GM12878 (cell line): ENCODE measurements around the gene LMO3. TPM values are rescaled to one million over a fixed set of nuclear protein-coding genes. Genes with fewer than 3 reads are reported as not detected.

ENCODE experiments used
- ATAC-seq: fragments of 200-7000 bp; cut with Tn5 transposase; 3 replicates; pipeline ENCODE4 v1.9.1; 2020; ENCODE audit warnings: mild to moderate bottlenecking, moderate library complexity
- BruUV-seq: library from RNA; stranded (reverse); fragments of 400-500 nt; replicated peaks from 2 replicates; lab custom pipeline; 2021; lab: Mats Ljungman, UMichigan
- CTCF ChIA-PET: fragments of 300-600 bp; sonication (Branson Sonifier 250); formaldehyde crosslinking; extraction: SDS; loops from one replicate; lab custom pipeline; 2021; ENCODE audit warnings: inconsistent platforms; lab: Yijun Ruan, JAX
- POLR2A ChIA-PET: fragments of 350-600 bp; formaldehyde crosslinking; extraction: SDS; loops from one replicate; lab custom pipeline; 2021; ENCODE audit warnings: inconsistent platforms; lab: Charles Lee
- RAD21 ChIA-PET: fragments of 300-600 bp; sonication (Branson Sonifier 250); formaldehyde crosslinking; loops from one replicate; lab custom pipeline; 2023; ENCODE audit warnings: antibody characterized with exemption; ENCODE audit not compliant: unreplicated experiment; lab: Charles Lee
- SMC1A ChIA-PET: fragments of 300-600 bp; sonication (Branson Sonifier 250); formaldehyde crosslinking; loops from one replicate; lab custom pipeline; 2023; ENCODE audit not compliant: unreplicated experiment, uncharacterized antibody; lab: Charles Lee
- DNase-seq: peaks from one replicate; pipeline ENCODE4 v3.0.0-alpha.2; 2011; ENCODE audit warnings: low read depth, low spot score
- FAIRE-seq: peaks from 3 replicates; lab custom pipeline; 2011; peaks lifted over from hg19 to GRCh38; lab: Jason Lieb, UNC
- H2AFZ ChIP-seq: 2 replicates; pipeline ENCODE4 v1.6.0; 2011; ENCODE audit warnings: low read depth, low read length, control low read depth; ENCODE audit not compliant: control insufficient read depth
- H3K27ac ChIP-seq: 2 replicates; pipeline ENCODE4 v1.5.1; 2011; ENCODE audit warnings: control low read depth; ENCODE audit not compliant: control insufficient read depth, insufficient read depth
- H3K27me3 ChIP-seq, 2 experiments: replicated peaks in 1 of 2; 2 replicates each; pipeline versions ENCODE4 v1.6.0 to v1.6.1; 2011; ENCODE audit warnings: low read length in 1 of 2; ENCODE audit not compliant: control insufficient read depth in 2 of 2, insufficient read depth in 2 of 2
- H3K36me3 ChIP-seq, 2 experiments: 2 replicates each; pipeline ENCODE4 v1.5.1; 2011; ENCODE audit warnings: low read length in 1 of 2; ENCODE audit not compliant: control insufficient read depth in 2 of 2, insufficient read depth in 2 of 2
- H3K4me1 ChIP-seq: 2 replicates; pipeline ENCODE4 v1.6.1; 2011; ENCODE audit warnings: mild to moderate bottlenecking, low read length, moderate library complexity, mixed read lengths; ENCODE audit not compliant: control insufficient read depth, insufficient read depth
- H3K4me2 ChIP-seq: 2 replicates; pipeline ENCODE4 v1.6.0; 2011; ENCODE audit warnings: control low read depth; ENCODE audit not compliant: control insufficient read depth, insufficient read depth
- H3K4me3 ChIP-seq: fragments of 200-600 bp; sonication (generic); 2 replicates; pipeline ENCODE4 v1.5.1; 2016
- H3K79me2 ChIP-seq: 2 replicates; pipeline ENCODE4 v1.6.0; 2011; ENCODE audit warnings: low read length; ENCODE audit not compliant: control insufficient read depth, insufficient read depth
- H3K9ac ChIP-seq: 2 replicates; pipeline ENCODE4 v1.8.0; 2011; ENCODE audit warnings: low read length, control low read depth, mixed read lengths; ENCODE audit not compliant: control insufficient read depth, insufficient read depth
- H3K9me3 ChIP-seq: replicated peaks from 3 replicates; pipeline ENCODE4 v1.5.1; 2011; ENCODE audit warnings: mild to moderate bottlenecking, low read length; ENCODE audit not compliant: control insufficient read depth, insufficient read depth
- H4K20me1 ChIP-seq: 2 replicates; pipeline ENCODE4 v1.6.0; 2011; ENCODE audit not compliant: control insufficient read depth, insufficient read depth
- BACH1 ChIP-seq: fragments of 450-650 bp; IDR thresholded peaks from 2 replicates; pipeline ENCODE4 v1.6.1; 2017; ENCODE audit warnings: mild to moderate bottlenecking, borderline replicate concordance
- BRCA1 ChIP-seq: IDR thresholded peaks from 2 replicates; pipeline ENCODE4 v1.6.1; 2011; ENCODE audit warnings: low read depth, low read length, improper control_type of control experiment
- CHD1 ChIP-seq: IDR thresholded peaks from 2 replicates; pipeline ENCODE4 v1.6.1; 2012; ENCODE audit warnings: low read depth, low read length, improper control_type of control experiment
- EGR1 ChIP-seq, 2 experiments: IDR thresholded peaks; 1 replicate in 1 of 2; 2 replicates in 1 of 2; pipeline ENCODE4 v1.6.1; 2011 to 2012; ENCODE audit warnings: low read depth in 2 of 2, low read length in 2 of 2, borderline replicate concordance in 1 of 2, mild to moderate bottlenecking in 1 of 2, moderate library complexity in 1 of 2
- JUNB ChIP-seq: IDR thresholded peaks from 2 replicates; pipeline ENCODE4 v1.6.1; 2016; ENCODE audit warnings: antibody characterized with exemption, mild to moderate bottlenecking
- POLR2A ChIP-seq: IDR thresholded peaks from 2 replicates; pipeline ENCODE4 v1.6.1; 2011; ENCODE audit warnings: low read depth, mild to moderate bottlenecking, low read length
- RUNX3 ChIP-seq: IDR thresholded peaks from 2 replicates; pipeline ENCODE4 v1.6.1; 2012; ENCODE audit warnings: low read length, inconsistent platforms
- SPI1 ChIP-seq: IDR thresholded peaks from 2 replicates; pipeline ENCODE4 v1.6.1; 2011; ENCODE audit warnings: low read depth, mild to moderate bottlenecking, low read length, moderate library complexity, borderline replicate concordance; ENCODE audit not compliant: insufficient read depth
- TARDBP ChIP-seq: IDR thresholded peaks from 2 replicates; pipeline ENCODE4 v1.6.1; 2016; ENCODE audit warnings: borderline replicate concordance
- TBL1XR1 ChIP-seq: IDR thresholded peaks from 2 replicates; pipeline ENCODE4 v1.6.1; 2012; ENCODE audit warnings: low read depth, low read length, improper control_type of control experiment
- TCF7 ChIP-seq: IDR thresholded peaks from 2 replicates; pipeline ENCODE4 v1.6.1; 2014; ENCODE audit warnings: antibody characterized with exemption, borderline replicate concordance
- ZNF274 ChIP-seq: IDR thresholded peaks from one replicate; pipeline ENCODE4 v1.8.0; 2011; ENCODE audit not compliant: insufficient read length, insufficient read depth
- WGBS: methylation state at CpG from one replicate; pipeline ENCODE4 v1.1.6; 2016; ENCODE audit warnings: low lambda C conversion rate; ENCODE audit not compliant: insufficient replicate concordance, insufficient coverage; ENCODE audit errors: missing lambda C conversion rate; 5-methylcytosine and 5-hydroxymethylcytosine counted together
- in situ Hi-C: fragments of 300-500 bp; cut with MboI; formaldehyde crosslinking; loops from 9 replicates; pipeline ENCODE4 v1.14.3; 2018; ENCODE audit warnings: mixed read lengths
- intact Hi-C: fragments of 100-400 bp; cut with micrococcal nuclease; formaldehyde crosslinking; loops from one replicate; pipeline ENCODE4 v1.14.2; 2022; ENCODE audit not compliant: unreplicated experiment
- polyA plus RNA-seq, 11 experiments: library from polyadenylated mRNA; depleted of rRNA in 4 of 11; unstranded in 6 of 11; stranded (reverse) in 5 of 11; fragments of >200 nt; fragmentation: Nextera tagmentation in 4 of 11; fragmentation: Illumina TruSeq in 1 of 11; extraction: Ambion mirVana in 4 of 11; extraction: Trizol in 1 of 11; gene quantifications; 1 replicate in 1 of 11; 2 replicates in 10 of 11; pipeline versions ENCODE4 v1.2.1 to v1.2.3, GENCODE V29; 2011 to 2016; ENCODE audit warnings: inconsistent platforms in 2 of 11, missing spikeins in 2 of 11, low read depth in 1 of 11
- total RNA-seq, 4 experiments: library from RNA; depleted of rRNA in 3 of 4; stranded (reverse); fragments of >200 nt in 3 of 4; fragmentation: Illumina TruSeq in 1 of 4; extraction: Trizol in 1 of 4; gene quantifications; 2 replicates each; pipeline versions ENCODE4 v1.2.1 to v1.2.3, GENCODE V29; 2013 to 2021
- TF ChIP-seq, protein P1 (sequence below): IDR thresholded peaks from 2 replicates; pipeline ENCODE4 v1.6.1; 2012; ENCODE audit warnings: low read length, inconsistent platforms

The LMO3 gene
- total and polyA plus RNA-seq, 10 of the 15 experiments (the other 5 are each of a cell fraction or from before 2014, with no cell fraction given): 1.6 to 13.5 (median 1.9) TPM

DNA sequence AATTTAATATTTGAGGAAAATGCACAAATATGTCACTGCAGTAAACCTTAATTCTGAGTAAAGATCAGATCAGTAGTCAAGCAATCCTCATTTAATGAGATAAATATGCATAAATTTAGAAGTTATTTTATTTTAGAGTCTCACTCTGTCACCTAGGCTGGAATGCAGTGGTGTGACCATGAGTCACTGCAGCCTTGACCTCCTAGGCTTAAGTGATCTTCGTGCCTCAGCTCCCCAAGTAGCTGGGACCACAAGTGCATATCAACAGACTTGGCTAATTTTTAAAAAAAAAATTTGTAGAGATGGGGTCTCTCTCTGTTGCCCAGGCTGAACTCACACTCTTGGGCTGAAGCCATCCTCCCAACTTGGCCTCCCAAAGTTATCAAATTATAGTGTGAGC lies 41.3 kb downstream of the LMO3 start:
- WGBS: 0% methylated on average over 1 of the region's 1 CpG
- POLR2A ChIA-PET: no interaction called here
- H3K27ac ChIP-seq: no peak overlapping the region
- H3K4me1 ChIP-seq: no peaks in the 10 kb centered on the region
- no peaks in the 10 kb centered on the region for H3K79me2 ChIP-seq
- FAIRE-seq: no peak
- no peak overlapping the region for H2AFZ ChIP-seq
- BruUV-seq: no TSS peak
- DNase-seq: no peak
- H3K27me3 ChIP-seq: no peaks in the 10 kb centered on the region
- RAD21 ChIA-PET: interaction anchor here (1.0 kb wide), 1 partner anchor 110 kb away, joined by 3 read pairs; no protein-coding TSS in a partner anchor
- H3K4me2 ChIP-seq: no peak overlapping the region
- intact Hi-C loops: no loop called here
- no peak overlapping the region for H3K9ac ChIP-seq
- TF ChIP-seq, protein P1, sequence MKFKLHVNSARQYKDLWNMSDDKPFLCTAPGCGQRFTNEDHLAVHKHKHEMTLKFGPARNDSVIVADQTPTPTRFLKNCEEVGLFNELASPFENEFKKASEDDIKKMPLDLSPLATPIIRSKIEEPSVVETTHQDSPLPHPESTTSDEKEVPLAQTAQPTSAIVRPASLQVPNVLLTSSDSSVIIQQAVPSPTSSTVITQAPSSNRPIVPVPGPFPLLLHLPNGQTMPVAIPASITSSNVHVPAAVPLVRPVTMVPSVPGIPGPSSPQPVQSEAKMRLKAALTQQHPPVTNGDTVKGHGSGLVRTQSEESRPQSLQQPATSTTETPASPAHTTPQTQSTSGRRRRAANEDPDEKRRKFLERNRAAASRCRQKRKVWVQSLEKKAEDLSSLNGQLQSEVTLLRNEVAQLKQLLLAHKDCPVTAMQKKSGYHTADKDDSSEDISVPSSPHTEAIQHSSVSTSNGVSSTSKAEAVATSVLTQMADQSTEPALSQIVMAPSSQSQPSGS: no peak
- no peak for TF ChIP-seq BRCA1
- TF ChIP-seq TARDBP: no peak
- no peak for TF ChIP-seq TBL1XR1
- TF ChIP-seq TCF7: no peak
- TF ChIP-seq CHD1: no peak
- TF ChIP-seq BACH1: no peak
- TF ChIP-seq EGR1 (IDR thresholded peaks at IDR 0.05; ENCODE audit: borderline replicate concordance in 1 of 2, low read depth in 2 of 2, low read length in 2 of 2): no peak
- no peak for TF ChIP-seq SPI1
- TF ChIP-seq ZNF274: no peak
- TF ChIP-seq JUNB: no peak
- no peak for TF ChIP-seq RUNX3
- no peak for TF ChIP-seq POLR2A
- H4K20me1 ChIP-seq: no peaks in the 10 kb centered on the region
- SMC1A ChIA-PET: interaction anchor here (0.6 to 2.1 kb wide), 5 partner anchors 9 to 48 kb away, joined by 3 to 6 read pairs (median 3); partner anchors contain the start of gene LMO3
- in situ Hi-C loops: no loop called here
- CTCF ChIA-PET: no interaction called here
- no peaks in the 10 kb centered on the region for H3K36me3 ChIP-seq
- H3K4me3 ChIP-seq: no peak overlapping the region
- no peak for ATAC-seq
- no peaks in the 10 kb centered on the region for H3K9me3 ChIP-seq
